HG03175 (cell line): ENCODE measurements around the gene SRP54.
"Not testable (repeated sequence)": the region's sequence is repeated elsewhere in the genome, so short reads cannot be mapped to it uniquely, and the experiment has no call there.

Experiments used
- ATAC-seq: cut with Tn5 transposase; IDR thresholded peaks from one replicate; pipeline ENCODE4 v1.9.1; 2021; ENCODE audit warnings: mild to moderate bottlenecking, moderate library complexity; ENCODE audit not compliant: unreplicated experiment

The SRP54 gene

DNA sequence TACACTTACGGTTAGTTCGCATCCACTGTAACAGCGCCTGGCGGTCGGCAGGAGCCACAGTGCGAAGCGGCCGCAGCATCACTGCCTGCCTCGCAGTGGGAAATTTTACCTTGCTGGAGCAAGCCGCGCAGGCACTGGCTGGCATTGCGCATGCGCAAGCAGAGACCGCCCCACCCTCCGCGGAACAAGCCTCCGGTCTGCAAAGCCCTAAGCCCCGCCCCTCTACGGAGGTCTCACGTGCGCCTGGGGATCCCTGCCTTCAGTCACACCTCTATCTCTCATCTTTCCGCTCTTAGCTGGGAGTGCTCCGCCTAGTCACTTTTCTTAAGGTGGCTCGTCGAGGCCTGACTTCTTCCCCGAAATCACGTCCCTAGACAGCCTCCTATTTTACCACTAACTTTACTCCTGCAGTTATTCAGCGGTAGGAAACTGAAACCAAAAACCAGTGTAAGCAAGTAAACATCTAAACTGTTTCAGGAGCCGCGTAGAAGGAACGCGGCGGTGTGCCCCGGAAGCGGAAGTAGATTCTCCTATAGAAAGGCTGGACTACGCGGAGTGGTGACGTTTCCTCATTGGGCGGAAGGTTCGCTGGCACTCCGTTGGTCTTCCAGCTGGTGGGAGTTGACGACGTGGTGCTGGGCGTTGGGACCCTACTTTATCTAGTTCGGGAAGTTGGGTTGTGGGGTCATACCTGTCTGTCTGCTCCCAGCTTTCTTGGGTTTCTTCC is at the start of gene SRP54:
SRP54 (plus strand) TSS at position 572 of the 727 bp plus-strand sequence. CDS start 13,718 bp downstream, outside the sequence.
- peak; percentile 87 for ATAC-seq

DNA sequence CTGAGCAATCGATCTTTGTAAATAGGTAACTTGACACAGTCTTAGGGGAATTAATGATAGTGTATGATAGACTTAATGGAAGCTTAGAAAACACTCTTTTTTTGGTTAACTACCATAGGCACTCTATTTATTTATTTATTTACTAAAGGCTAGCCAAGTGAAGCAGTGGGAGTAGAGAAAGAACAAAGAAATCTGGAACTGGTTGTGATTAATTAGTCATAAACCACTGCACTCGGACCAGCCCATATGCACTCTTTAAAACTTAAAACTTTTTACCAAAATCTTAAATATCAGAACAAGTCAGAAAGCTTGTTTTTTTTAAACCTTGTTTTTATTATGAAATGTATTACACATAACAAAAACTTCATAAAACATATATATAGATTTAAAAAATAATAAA is 49.5 kb upstream of the SRP54 start:
- no peak for ATAC-seq

DNA sequence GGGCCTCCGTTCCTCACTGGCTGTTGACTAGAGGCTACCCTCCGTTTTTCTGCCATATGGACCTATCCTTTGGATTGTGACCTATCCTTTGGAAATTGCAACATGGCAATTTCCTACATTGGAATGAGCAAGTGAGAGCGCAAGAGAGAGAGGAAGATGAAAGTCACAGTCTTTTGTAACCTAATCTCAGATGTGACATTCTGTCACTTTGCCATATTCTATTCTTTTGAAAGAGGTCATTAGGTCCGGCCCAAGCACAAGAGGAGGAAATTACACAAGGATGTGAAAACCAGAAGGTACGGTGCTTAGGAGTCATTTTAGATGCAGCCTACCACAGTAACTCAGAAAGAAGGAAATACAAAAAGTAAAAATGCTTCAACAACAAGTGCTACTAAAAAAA is 47.3 kb upstream of the SRP54 start:
- no peak for ATAC-seq

DNA sequence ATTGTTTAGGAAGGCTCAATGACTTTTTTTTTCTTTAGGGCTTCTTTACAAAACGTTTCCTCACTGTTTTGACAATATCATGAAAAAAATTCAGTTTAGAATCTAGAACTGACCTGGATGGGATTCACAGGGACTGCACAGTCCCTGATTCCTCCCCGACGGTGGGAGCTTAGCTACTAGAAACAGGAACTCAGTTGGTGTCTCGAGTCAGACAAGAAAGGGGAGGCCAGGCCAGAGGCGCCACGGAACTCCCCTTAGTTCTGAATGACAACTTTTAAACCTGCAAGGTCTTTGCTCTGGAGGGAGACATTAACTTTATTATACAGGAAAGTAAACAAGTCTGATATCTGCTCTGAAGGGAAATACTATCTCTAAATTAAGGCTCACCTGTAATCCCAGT is 45.4 kb upstream of the SRP54 start:
- ATAC-seq: no peak

DNA sequence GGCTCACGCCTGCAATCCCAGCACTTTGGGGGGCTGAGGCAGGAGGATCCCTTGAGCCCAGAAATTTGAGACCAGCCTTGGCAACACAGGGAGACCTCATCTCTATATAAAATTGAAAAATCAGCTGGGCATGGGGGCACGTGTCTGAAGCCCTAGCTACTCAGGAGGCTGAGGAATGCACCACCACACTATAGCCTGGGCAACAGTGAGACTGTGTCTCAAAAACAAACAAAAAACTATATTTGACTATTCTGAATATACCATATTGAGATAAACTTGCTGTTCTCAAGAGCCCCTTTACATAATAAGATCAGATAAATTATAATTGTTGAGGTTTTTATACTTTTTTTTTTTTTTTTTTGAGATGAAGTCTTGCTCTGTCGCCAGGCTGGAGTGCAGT is 44.9 kb upstream of the SRP54 start:
- ATAC-seq: no peak

GRCh38 chr14:34943506-34943905 is 39.3 kb upstream of the SRP54 start:
- ATAC-seq: no peak

GRCh38 chr14:34944744-34945143 is 38.0 kb upstream of the SRP54 start:
- ATAC-seq: no peak

DNA sequence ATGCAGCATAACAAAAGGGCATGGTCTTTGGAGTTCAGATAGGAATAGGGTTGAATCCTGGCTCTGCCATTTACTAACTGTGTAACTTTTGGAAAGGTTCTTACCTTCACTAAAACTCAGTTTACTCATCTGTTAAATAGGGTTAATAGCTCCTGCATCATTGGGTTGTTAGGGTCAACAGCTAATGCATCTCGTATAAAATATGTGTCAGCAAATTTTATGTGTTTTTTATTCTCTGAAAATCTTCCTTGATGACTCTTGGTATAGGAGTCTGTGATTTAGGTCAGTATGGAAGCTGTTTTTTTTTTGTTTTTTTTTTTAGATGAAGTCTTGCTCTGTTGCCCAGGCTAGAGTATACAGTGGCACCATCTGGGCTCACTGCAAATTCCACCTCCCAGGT is 36.1 kb upstream of the SRP54 start:
- ATAC-seq: no peak

GRCh38 chr14:34951286-34951685 is 31.5 kb upstream of the SRP54 start:
- no peak for ATAC-seq

- ATAC-seq: no peak
These were observed 25.9 kb upstream of the SRP54 start for GRCh38 chr14:34956931-34957330.

GRCh38 chr14:34957771-34958286 is 25.0 kb upstream of the SRP54 start:
- no peak for ATAC-seq

GRCh38 chr14:34962106-34962505 is 20.7 kb upstream of the SRP54 start:
- ATAC-seq: not testable (repeated sequence)

GRCh38 chr14:34964977-34965764 is 17.6 kb upstream of the SRP54 start:
- no peak for ATAC-seq

DNA sequence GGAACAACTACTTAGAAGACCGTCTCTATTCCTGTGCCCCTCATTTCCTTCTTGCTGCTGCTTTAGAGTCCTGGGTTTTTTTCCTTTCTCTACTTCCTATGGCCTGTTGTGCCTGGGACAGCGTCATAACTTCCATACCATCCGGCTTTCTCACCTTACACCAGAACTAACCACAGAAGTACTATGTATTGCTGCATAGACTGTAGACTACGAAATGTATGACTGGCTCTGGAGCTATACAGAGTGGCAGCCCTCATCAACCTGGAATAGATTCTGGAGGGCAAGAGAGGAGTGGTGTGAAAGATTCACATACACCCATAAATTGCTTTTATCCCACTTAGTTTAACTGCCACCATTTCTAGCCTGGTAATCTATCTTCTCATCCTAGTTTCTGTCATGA is 16.9 kb upstream of the SRP54 start:
- ATAC-seq: no peak

DNA sequence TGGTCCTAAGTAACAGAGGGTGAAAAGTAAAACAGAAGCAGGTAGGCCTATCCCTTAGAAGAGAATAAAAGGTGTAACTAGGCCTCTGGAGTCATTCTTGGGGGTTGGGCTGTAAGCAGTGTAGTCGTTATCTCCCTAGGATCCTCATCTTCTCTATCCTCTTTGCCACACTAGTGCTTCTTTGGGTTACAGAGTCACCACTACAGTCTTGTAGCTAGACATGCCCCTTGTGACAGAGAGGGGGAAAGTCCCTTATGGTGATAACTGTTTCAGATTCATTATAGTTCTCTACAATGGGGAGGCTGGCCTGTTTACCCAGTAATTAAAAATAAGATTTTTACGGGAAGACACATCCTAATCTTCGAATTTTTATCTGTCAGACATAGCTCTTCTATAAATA is 16.4 kb upstream of the SRP54 start:
- ATAC-seq: no peak

DNA sequence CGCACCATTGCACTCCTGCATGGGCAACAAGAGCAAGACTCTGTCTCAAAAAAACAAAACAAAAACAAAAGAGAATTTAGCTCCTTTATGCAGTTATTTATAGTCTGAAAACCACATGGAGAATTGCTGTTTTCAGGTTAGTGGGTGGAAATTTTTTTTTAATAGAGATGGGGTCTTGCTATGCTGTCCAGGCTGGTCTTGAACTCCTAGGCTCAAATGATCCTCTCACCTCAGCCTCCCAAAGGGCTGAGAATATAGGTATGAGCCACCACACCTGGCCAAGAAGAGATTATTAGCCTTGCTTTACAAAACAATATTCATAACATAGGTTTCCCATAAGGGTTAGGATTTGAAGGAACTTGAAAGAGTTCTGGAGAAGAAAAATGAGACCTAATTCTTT is 12.1 kb upstream of the SRP54 start:
- ATAC-seq: no peak

DNA sequence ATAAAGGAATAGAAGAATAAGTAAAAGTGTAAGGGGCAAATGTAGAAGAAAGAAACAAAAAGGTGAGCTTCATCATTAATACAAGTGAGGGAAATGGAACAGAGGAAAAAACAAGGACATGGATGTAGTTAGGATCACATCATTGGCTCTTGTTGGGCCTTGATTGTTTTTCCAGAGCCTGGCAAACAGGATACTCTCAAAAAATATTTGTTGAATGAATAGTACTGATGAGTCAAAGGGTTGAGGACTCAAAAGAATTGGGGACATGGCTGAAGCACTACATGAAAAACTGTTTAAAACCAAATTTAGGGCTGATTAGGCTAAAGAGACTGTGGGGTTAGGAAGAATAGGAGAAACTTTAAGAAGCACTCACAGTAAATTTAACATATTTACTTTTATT is 11.4 kb upstream of the SRP54 start:
- ATAC-seq: no peak

GRCh38 chr14:34971801-34972200 is 11.0 kb upstream of the SRP54 start:
- no peak for ATAC-seq

GRCh38 chr14:34978444-34978843 is 4.3 kb upstream of the SRP54 start:
- no peak for ATAC-seq

GRCh38 chr14:34980337-34980900 is 2.4 kb upstream of the SRP54 start:
- ATAC-seq: no peak

GRCh38 chr14:34981743-34982420 is 910 bp upstream of the SRP54 start:
- ATAC-seq: peak; percentile 12
